H1 (cell line): ENCODE measurements around the gene NLRP6. TPM values are rescaled to one million over a fixed set of nuclear protein-coding genes. Genes with fewer than 3 reads are reported as not detected.

Source experiments
- CTCF ChIA-PET: fragments of 300-600 bp; sonication (Branson Sonifier 250); formaldehyde crosslinking; loops from one replicate; lab custom pipeline; 2021; ENCODE audit not compliant: partially characterized antibody; lab: Charles Lee
- POLR2A ChIA-PET: fragments of 300-600 bp; sonication (Branson Sonifier 250); formaldehyde crosslinking; loops from one replicate; lab custom pipeline; 2021; ENCODE audit warnings: inconsistent platforms; ENCODE audit not compliant: partially characterized antibody; lab: Charles Lee
- DNase-seq, 2 experiments: peaks; one replicate each; pipeline versions ENCODE4 v3.0.0 to v3.0.0-alpha.2; 2010 to 2022; ENCODE audit warnings: low spot score in 2 of 2, low read depth in 1 of 2, mixed read lengths in 1 of 2
- FAIRE-seq: peaks from 2 replicates; lab custom pipeline; 2011; peaks lifted over from hg19 to GRCh38; lab: Jason Lieb, UNC
- H2AFZ ChIP-seq: 2 replicates; pipeline ENCODE4 v1.8.1; 2012; ENCODE audit warnings: low read length, inconsistent platforms
- H2AK5ac ChIP-seq: 2 replicates; pipeline ENCODE4 v1.6.1; 2013; ENCODE audit warnings: low read depth, low read length
- H2BK120ac ChIP-seq: replicated peaks from 2 replicates; pipeline ENCODE3; 2013; ENCODE audit warnings: low read depth, low read length, inconsistent platforms
- H2BK12ac ChIP-seq: 2 replicates; pipeline ENCODE4 v1.6.1; 2013; ENCODE audit warnings: low read depth, low read length
- H2BK15ac ChIP-seq: 2 replicates; pipeline ENCODE4 v1.6.1; 2013; ENCODE audit warnings: low read length
- H2BK20ac ChIP-seq: 2 replicates; pipeline ENCODE4 v1.6.1; 2013; ENCODE audit warnings: low read length
- H2BK5ac ChIP-seq: 2 replicates; pipeline ENCODE4 v1.6.1; 2013; ENCODE audit warnings: low read depth, low read length
- H3K14ac ChIP-seq: 2 replicates; pipeline ENCODE4 v1.6.1; 2013; ENCODE audit warnings: inconsistent platforms; ENCODE audit not compliant: insufficient read length
- H3K18ac ChIP-seq: 2 replicates; pipeline ENCODE4 v1.6.1; 2013; ENCODE audit warnings: low read length; ENCODE audit errors: extremely low read depth
- H3K23ac ChIP-seq: 2 replicates; pipeline ENCODE4 v1.6.1; 2013; ENCODE audit warnings: inconsistent platforms; ENCODE audit not compliant: insufficient read length
- H3K23me2 ChIP-seq: 2 replicates; pipeline ENCODE4 v1.6.1; 2013; ENCODE audit warnings: low read depth, low read length
- H3K27ac ChIP-seq: 2 replicates; pipeline ENCODE4 v1.6.1; 2011; ENCODE audit warnings: low read depth, low read length, inconsistent platforms
- H3K27me3 ChIP-seq, 4 experiments: replicated peaks in 1 of 4; 1 replicate in 1 of 4; 2 replicates in 3 of 4; pipeline versions ENCODE4 v1.6.1 to v1.8.1; 2011 to 2013; ENCODE audit warnings: low read length in 3 of 4, mild to moderate bottlenecking in 3 of 4, inconsistent platforms in 2 of 4, mixed read lengths in 2 of 4, moderate library complexity in 1 of 4; ENCODE audit not compliant: control insufficient read depth in 3 of 4, insufficient read depth in 3 of 4; ENCODE audit errors: extremely low read depth in 1 of 4
- H3K36me3 ChIP-seq, 4 experiments: 2 replicates each; pipeline versions ENCODE4 v1.6.1 to v1.8.1; 2011 to 2013; ENCODE audit warnings: mild to moderate bottlenecking in 4 of 4, low read length in 3 of 4, moderate library complexity in 2 of 4, control low read depth in 1 of 4, inconsistent platforms in 1 of 4; ENCODE audit not compliant: insufficient read depth in 4 of 4, control insufficient read depth in 2 of 4
- H3K4ac ChIP-seq: replicated peaks from 2 replicates; pipeline ENCODE3; 2013; ENCODE audit warnings: low read length, low read depth, mixed read lengths, inconsistent platforms; ENCODE audit not compliant: insufficient read length
- H3K4me1 ChIP-seq, 4 experiments: replicated peaks in 1 of 4; 1 replicate in 1 of 4; 2 replicates in 3 of 4; pipeline versions ENCODE4 v1.6.1 to v1.8.1; 2011 to 2013; ENCODE audit warnings: low read length in 3 of 4, inconsistent platforms in 2 of 4, mixed read lengths in 1 of 4; ENCODE audit not compliant: insufficient read depth in 4 of 4, control insufficient read depth in 3 of 4
- H3K4me2 ChIP-seq, 2 experiments: 2 replicates each; pipeline versions ENCODE4 v1.6.1 to v1.8.1; 2011 to 2013; ENCODE audit warnings: low read depth in 2 of 2, low read length in 2 of 2, control low read depth in 1 of 2, inconsistent platforms in 1 of 2, mild to moderate bottlenecking in 1 of 2; ENCODE audit not compliant: insufficient read depth in 1 of 2
- H3K4me3 ChIP-seq, 4 experiments: fragments of 200-600, 300-600 bp in 1 of 4; sonication (generic), shearing (Covaris generic), sonication (Bioruptor Twin) in 1 of 4; 2 replicates each; pipeline versions ENCODE4 v1.5.1 to v1.8.1; 2011 to 2016; ENCODE audit warnings: low read length in 4 of 4, low read depth in 3 of 4, control low read depth in 2 of 4, inconsistent platforms in 2 of 4, mild to moderate bottlenecking in 2 of 4, mixed read lengths in 1 of 4, moderate library complexity in 1 of 4; ENCODE audit not compliant: insufficient read depth in 2 of 4; ENCODE audit errors: extremely low read depth in 1 of 4
- H3K56ac ChIP-seq: replicated peaks from 2 replicates; pipeline ENCODE3; 2013; ENCODE audit warnings: low read depth, mild to moderate bottlenecking, mixed read lengths, low read length, inconsistent platforms; ENCODE audit not compliant: insufficient read length
- H3K79me1 ChIP-seq: 2 replicates; pipeline ENCODE4 v1.6.1; 2013; ENCODE audit warnings: low read depth, low read length, control low read depth
- H3K79me2 ChIP-seq, 2 experiments: 2 replicates each; pipeline versions ENCODE4 v1.6.1 to v1.8.1; 2012 to 2013; ENCODE audit warnings: low read length in 2 of 2, mild to moderate bottlenecking in 2 of 2, inconsistent platforms in 1 of 2; ENCODE audit not compliant: insufficient read depth in 2 of 2, control insufficient read depth in 1 of 2
- H3K9ac ChIP-seq, 4 experiments: replicated peaks in 1 of 4; 1 replicate in 1 of 4; 2 replicates in 3 of 4; pipeline versions ENCODE4 v1.6.1 to v1.8.1; 2011 to 2013; ENCODE audit warnings: low read depth in 3 of 4, low read length in 3 of 4, control low read depth in 2 of 4, mild to moderate bottlenecking in 2 of 4, moderate library complexity in 2 of 4, inconsistent platforms in 1 of 4; ENCODE audit errors: extremely low read depth in 1 of 4
- H3K9me3 ChIP-seq, 2 experiments: 2 replicates each; pipeline versions ENCODE4 v1.6.1 to v1.8.1; 2012 to 2013; ENCODE audit warnings: mild to moderate bottlenecking in 2 of 2, moderate library complexity in 2 of 2, control low read depth in 1 of 2, inconsistent platforms in 1 of 2, low read depth in 1 of 2, low read length in 1 of 2, mixed read lengths in 1 of 2; ENCODE audit not compliant: insufficient read depth in 2 of 2
- H4K20me1 ChIP-seq, 2 experiments: replicated peaks in 1 of 2; 2 replicates each; pipeline versions ENCODE3 to v1.8.1; 2011 to 2013; ENCODE audit warnings: inconsistent platforms in 2 of 2, low read length in 2 of 2, mild to moderate bottlenecking in 1 of 2; ENCODE audit not compliant: insufficient read depth in 2 of 2, control insufficient read depth in 1 of 2
- H4K5ac ChIP-seq: 2 replicates; pipeline ENCODE4 v1.6.1; 2013; ENCODE audit warnings: low read length, low read depth, mixed read lengths, inconsistent platforms; ENCODE audit not compliant: insufficient read length
- H4K8ac ChIP-seq: 2 replicates; pipeline ENCODE4 v1.8.0; 2013; ENCODE audit warnings: mild to moderate bottlenecking, moderate library complexity, low read length, inconsistent platforms; ENCODE audit not compliant: insufficient read depth; ENCODE audit errors: extremely low read depth
- H4K91ac ChIP-seq: replicated peaks from 2 replicates; pipeline ENCODE3; 2013; ENCODE audit warnings: low read length, mixed read lengths, inconsistent platforms; ENCODE audit not compliant: insufficient read length
- ATF3 ChIP-seq: IDR thresholded peaks from 2 replicates; pipeline ENCODE4 v1.6.1; 2011; ENCODE audit warnings: low read depth, mild to moderate bottlenecking, low read length; ENCODE audit not compliant: insufficient read depth
- BCL11A ChIP-seq, 2 experiments: IDR thresholded peaks; one replicate each; pipeline ENCODE4 v1.6.1; 2011; ENCODE audit warnings: low read depth in 2 of 2, low read length in 2 of 2, mild to moderate bottlenecking in 2 of 2
- CREB1 ChIP-seq: IDR thresholded peaks from 2 replicates; pipeline ENCODE4 v1.6.1; 2012; ENCODE audit warnings: inconsistent platforms
- FOSL1 ChIP-seq: IDR thresholded peaks from 2 replicates; pipeline ENCODE4 v1.6.1; 2011; ENCODE audit warnings: mild to moderate bottlenecking, low read depth, low read length, moderate library complexity; ENCODE audit not compliant: insufficient read depth
- HDAC6 ChIP-seq: IDR thresholded peaks from one replicate; pipeline ENCODE4 v1.7.1; 2012; ENCODE audit warnings: low read depth, mild to moderate bottlenecking, inconsistent platforms, low read length, moderate library complexity
- MAX ChIP-seq: IDR thresholded peaks from 2 replicates; pipeline ENCODE4 v1.6.1; 2012; ENCODE audit warnings: inconsistent platforms
- NRF1 ChIP-seq: IDR thresholded peaks from 2 replicates; pipeline ENCODE4 v1.6.1; 2011; ENCODE audit warnings: mild to moderate bottlenecking, low read depth, low read length, improper control_type of control experiment
- POLR2A ChIP-seq, 2 experiments: IDR thresholded peaks; 1 replicate in 1 of 2; 2 replicates in 1 of 2; pipeline ENCODE4 v1.6.1; 2011; ENCODE audit warnings: low read depth in 2 of 2, low read length in 2 of 2, mild to moderate bottlenecking in 2 of 2; ENCODE audit errors: control extremely low read depth in 1 of 2
- RAD21 ChIP-seq, 2 experiments: IDR thresholded peaks in 1 of 2; conservative IDR thresholded peaks in 1 of 2; 2 replicates each; pipeline ENCODE4 v1.6.1; 2011; ENCODE audit warnings: low read depth in 2 of 2, low read length in 2 of 2, improper control_type of control experiment in 1 of 2, inconsistent platforms in 1 of 2, mild to moderate bottlenecking in 1 of 2, moderate library complexity in 1 of 2
- RFX5 ChIP-seq: IDR thresholded peaks from 2 replicates; pipeline ENCODE4 v1.6.1; 2011; ENCODE audit warnings: low read depth, low read length, improper control_type of control experiment, borderline replicate concordance
- TBP ChIP-seq: IDR thresholded peaks from 2 replicates; pipeline ENCODE4 v1.6.1; 2011; ENCODE audit warnings: low read depth, low read length, improper control_type of control experiment
- ZNF274 ChIP-seq: IDR thresholded peaks from 2 replicates; pipeline ENCODE4 v1.7.0; 2012; ENCODE audit warnings: low read length, borderline replicate concordance; ENCODE audit errors: extremely low read depth
- WGBS, 2 experiments: shearing (Covaris generic) in 1 of 2; methylation state at CpG; one replicate each; pipeline versions ENCODE4 v1.1.6 to v1.1.7; 2013 to 2015; ENCODE audit warnings: low lambda C conversion rate in 2 of 2, mixed read lengths in 2 of 2, inconsistent platforms in 1 of 2, low coverage in 1 of 2, missing lambda C conversion rate in 1 of 2; ENCODE audit not compliant: insufficient replicate concordance in 2 of 2, insufficient coverage in 1 of 2, insufficient read length in 1 of 2; ENCODE audit errors: extremely low coverage in 1 of 2, missing lambda C conversion rate in 1 of 2; 5-methylcytosine and 5-hydroxymethylcytosine counted together
- polyA plus RNA-seq, 7 experiments: library from polyadenylated mRNA; depleted of rRNA in 3 of 7; stranded (reverse) in 5 of 7; unstranded in 2 of 7; fragments of >200 nt in 5 of 7; fragments of 200-250 nt in 2 of 7; gene quantifications; 1 replicate in 5 of 7; 2 replicates in 1 of 7; 4 replicates in 1 of 7; pipeline versions ENCODE4 v1.2.1 to v1.2.3, GENCODE V29; 2011 to 2013; ENCODE audit warnings: missing spikeins in 2 of 7, mixed read lengths in 2 of 7
- total RNA-seq: library from RNA; stranded (reverse); fragmentation: NEBNext Ultra II Directional; extraction: Animal tissue kit (Norgen Biotek cat#: 25700); gene quantifications from 2 replicates; pipeline ENCODE4 v1.2.1, GENCODE V29; 2021

Gene NLRP6
- total and polyA plus RNA-seq, 2 of the 8 experiments (the other 6 are each of a cell fraction or from before 2014, with no cell fraction given): not detected

GRCh38 chr11:266676-267439, 11.3 kb upstream of the NLRP6 start:
- no peak overlapping the region for H3K14ac ChIP-seq
- CTCF ChIA-PET: interaction anchor here (0.7 to 2.5 kb wide), 8 partner anchors 9 to 101 kb away, joined by 3 to 11 read pairs (median 3); no protein-coding TSS in a partner anchor
- TF ChIP-seq FOSL1 (no peak), CREB1 (no peak), POLR2A (IDR thresholded peaks at IDR 0.05; ENCODE audit: control extremely low read depth in 1 of 2, low read depth in 2 of 2, low read length in 2 of 2) (no peak), MAX (no peak), ATF3 (no peak), NRF1 (no peak), BCL11A (IDR thresholded peaks at IDR 0.05; ENCODE audit: low read depth in 2 of 2, low read length in 2 of 2) (no peak), RAD21 (IDR thresholded peaks at IDR 0.05 in 1 of 2, conservative IDR thresholded peaks at IDR 0.05 in 1 of 2; ENCODE audit: low read depth in 2 of 2, low read length in 2 of 2) (no peak), HDAC6 (no peak), RFX5 (no peak), TBP (no peak), ZNF274 (no peak)

More at GRCh38 chr11:266676-267439, 11.3 kb upstream of the NLRP6 start:
- H4K91ac ChIP-seq: no peak overlapping the region
- no peak overlapping the region for H2BK12ac ChIP-seq
- POLR2A ChIA-PET: interaction anchor here (0.6 to 2.1 kb wide), 5 partner anchors 10 to 140 kb away, joined by 3 to 9 read pairs (median 4); no protein-coding TSS in a partner anchor
- no peak overlapping the region for H3K23ac ChIP-seq
- H3K4me2 ChIP-seq: no peak overlapping the region; a peak in 1 of 4 replicates
- H3K79me1 ChIP-seq: no peaks in the 10 kb centered on the region
- H3K4me1 ChIP-seq: peaks cover 4 to 20% (median 12%) of the 10 kb centered on the region in 4 experiments
- no peaks in the 10 kb centered on the region for H4K20me1 ChIP-seq
- 0 to 73% methylated on average over 1 to 6 of the region's 13 CpGs for WGBS, 2 experiments
- H2BK5ac ChIP-seq: no peak overlapping the region
- no peak overlapping the region for H2BK120ac ChIP-seq
- H3K27ac ChIP-seq: no peak overlapping the region
- peaks cover 5 to 9% of the 10 kb centered on the region in 2 experiments; a peak in 3 of 4 replicates for H3K9me3 ChIP-seq
- DNase-seq (no peak), FAIRE-seq (no peak)
- H4K8ac ChIP-seq: no peak overlapping the region
- H4K5ac ChIP-seq: no peak overlapping the region
- H3K4me3 ChIP-seq: no peak overlapping the region
- H2AFZ ChIP-seq: no peak overlapping the region
- no peak overlapping the region for H3K4ac ChIP-seq
- no peak overlapping the region for H3K9ac ChIP-seq
- no peaks in the 10 kb centered on the region for H3K27me3 ChIP-seq
- H2AK5ac ChIP-seq: no peak overlapping the region
- H3K79me2 ChIP-seq: no peaks in the 10 kb centered on the region
- H3K36me3 ChIP-seq: no peaks in the 10 kb centered on the region
- no peak overlapping the region for H3K56ac ChIP-seq
- no peaks in the 10 kb centered on the region for H3K23me2 ChIP-seq
- no peak overlapping the region for H2BK20ac ChIP-seq
- H2BK15ac ChIP-seq: no peak overlapping the region
- H3K18ac ChIP-seq: no peak overlapping the region
